ENCODE data around the gene THUMPD3. TPM values are rescaled to one million over a fixed set of nuclear protein-coding genes. Genes with fewer than 3 reads are reported as not detected.

THUMPD3 gene
- total RNA-seq, 2 experiments from 2014 or later = 74.2 to 78.0 TPM

GRCh38 chr3:9330166-9330703 is 32.6 kb upstream of the THUMPD3 start:
- no peak for ATAC-seq (ENCODE audit: poor library complexity)
- peaks cover 11% of the 10 kb centered on the region for H3K27me3 Mint-ChIP-seq

DNA sequence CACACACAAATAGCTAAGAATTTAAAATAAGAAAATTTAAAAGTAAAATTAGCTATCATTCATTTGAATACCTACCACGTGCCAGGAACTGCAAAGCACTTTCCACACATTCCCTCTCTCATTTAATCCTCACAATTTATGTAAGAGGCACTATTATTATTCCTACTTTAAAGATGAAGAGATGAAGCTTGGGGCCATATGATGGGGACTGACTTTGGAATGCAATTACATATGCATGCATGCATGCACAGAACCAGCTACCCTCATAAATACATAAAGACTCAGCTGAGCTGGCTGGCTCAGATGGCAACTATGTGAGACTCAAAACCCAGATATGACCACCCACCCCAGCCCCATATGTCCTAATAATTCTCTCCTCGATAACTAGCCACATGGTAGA is 31.7 kb upstream of the THUMPD3 start:
- TF ChIP-seq, protein P1, sequence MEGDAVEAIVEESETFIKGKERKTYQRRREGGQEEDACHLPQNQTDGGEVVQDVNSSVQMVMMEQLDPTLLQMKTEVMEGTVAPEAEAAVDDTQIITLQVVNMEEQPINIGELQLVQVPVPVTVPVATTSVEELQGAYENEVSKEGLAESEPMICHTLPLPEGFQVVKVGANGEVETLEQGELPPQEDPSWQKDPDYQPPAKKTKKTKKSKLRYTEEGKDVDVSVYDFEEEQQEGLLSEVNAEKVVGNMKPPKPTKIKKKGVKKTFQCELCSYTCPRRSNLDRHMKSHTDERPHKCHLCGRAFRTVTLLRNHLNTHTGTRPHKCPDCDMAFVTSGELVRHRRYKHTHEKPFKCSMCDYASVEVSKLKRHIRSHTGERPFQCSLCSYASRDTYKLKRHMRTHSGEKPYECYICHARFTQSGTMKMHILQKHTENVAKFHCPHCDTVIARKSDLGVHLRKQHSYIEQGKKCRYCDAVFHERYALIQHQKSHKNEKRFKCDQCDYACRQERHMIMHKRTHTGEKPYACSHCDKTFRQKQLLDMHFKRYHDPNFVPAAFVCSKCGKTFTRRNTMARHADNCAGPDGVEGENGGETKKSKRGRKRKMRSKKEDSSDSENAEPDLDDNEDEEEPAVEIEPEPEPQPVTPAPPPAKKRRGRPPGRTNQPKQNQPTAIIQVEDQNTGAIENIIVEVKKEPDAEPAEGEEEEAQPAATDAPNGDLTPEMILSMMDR (IDR thresholded peaks at IDR 0.05) = no peak
- Mint-ChIP-seq H3K4me3 (no peak overlapping the region), H3K27ac (no peak overlapping the region), H3K4me1 (ENCODE audit: low read depth) (no peaks in the 10 kb centered on the region), H3K36me3 (ENCODE audit: low read depth) (no peaks in the 10 kb centered on the region), H3K27me3 (peaks cover 11% of the 10 kb centered on the region), H3K9me3 (peaks cover 4% of the 10 kb centered on the region)
- Histone ChIP-seq H3K27me3 (ENCODE audit: control insufficient read depth in 1 of 2, insufficient read depth in 2 of 2, low read length in 2 of 2) (no peaks in the 10 kb centered on the region), H3K9me3 (ENCODE audit: control insufficient read depth in 1 of 2, insufficient read depth in 1 of 2, low read length in 2 of 2) (no peaks in the 10 kb centered on the region), H3K4me3 (ENCODE audit: low read length) (no peak overlapping the region), H3K36me3 (ENCODE audit: insufficient read depth, low read length) (no peaks in the 10 kb centered on the region), H3K27ac (ENCODE audit: low read depth in 1 of 2, low read length in 2 of 2) (no peak overlapping the region), H3K4me1 (ENCODE audit: insufficient read depth, low read length) (no peaks in the 10 kb centered on the region)
- CTCF ChIA-PET = no interaction called here
- POLR2A ChIA-PET = interaction anchor here (0.9 kb wide), 1 partner anchor 10 kb away, joined by 3 read pairs; no protein-coding TSS in a partner anchor
- DNase-seq (no peak), ATAC-seq (ENCODE audit: poor library complexity) (no peak)
- intact Hi-C loops (cut with DNase I, micrococcal nuclease) = no loop called here

More at GRCh38 chr3:9330166-9330703, 32.6 kb upstream of the THUMPD3 start:
- intact Hi-C loops (cut with DNase I, micrococcal nuclease) = no loop called here
- H3K4me3 ChIP-seq (ENCODE audit: low read length) = no peak overlapping the region
- H3K4me3 Mint-ChIP-seq = no peak overlapping the region
- H3K4me1 ChIP-seq (ENCODE audit: insufficient read depth, low read length) = no peaks in the 10 kb centered on the region
- H3K27ac ChIP-seq (ENCODE audit: low read depth in 1 of 2, low read length in 2 of 2) = no peak overlapping the region
- TF ChIP-seq, protein P1 (IDR thresholded peaks at IDR 0.05) = no peak
- H3K27me3 ChIP-seq (ENCODE audit: control insufficient read depth in 1 of 2, insufficient read depth in 2 of 2, low read length in 2 of 2) = no peaks in the 10 kb centered on the region
- DNase-seq = no peak
- H3K36me3 Mint-ChIP-seq (ENCODE audit: low read depth) = no peaks in the 10 kb centered on the region
- H3K27ac Mint-ChIP-seq = no peak overlapping the region
- H3K4me1 Mint-ChIP-seq (ENCODE audit: low read depth) = no peaks in the 10 kb centered on the region
- CTCF ChIA-PET = no interaction called here
- peaks cover 4% of the 10 kb centered on the region for H3K9me3 Mint-ChIP-seq
- POLR2A ChIA-PET = no interaction called here
- no peaks in the 10 kb centered on the region for H3K9me3 ChIP-seq (ENCODE audit: control insufficient read depth in 1 of 2, insufficient read depth in 1 of 2, low read length in 2 of 2)
- no peaks in the 10 kb centered on the region for H3K36me3 ChIP-seq (ENCODE audit: insufficient read depth, low read length)

DNA sequence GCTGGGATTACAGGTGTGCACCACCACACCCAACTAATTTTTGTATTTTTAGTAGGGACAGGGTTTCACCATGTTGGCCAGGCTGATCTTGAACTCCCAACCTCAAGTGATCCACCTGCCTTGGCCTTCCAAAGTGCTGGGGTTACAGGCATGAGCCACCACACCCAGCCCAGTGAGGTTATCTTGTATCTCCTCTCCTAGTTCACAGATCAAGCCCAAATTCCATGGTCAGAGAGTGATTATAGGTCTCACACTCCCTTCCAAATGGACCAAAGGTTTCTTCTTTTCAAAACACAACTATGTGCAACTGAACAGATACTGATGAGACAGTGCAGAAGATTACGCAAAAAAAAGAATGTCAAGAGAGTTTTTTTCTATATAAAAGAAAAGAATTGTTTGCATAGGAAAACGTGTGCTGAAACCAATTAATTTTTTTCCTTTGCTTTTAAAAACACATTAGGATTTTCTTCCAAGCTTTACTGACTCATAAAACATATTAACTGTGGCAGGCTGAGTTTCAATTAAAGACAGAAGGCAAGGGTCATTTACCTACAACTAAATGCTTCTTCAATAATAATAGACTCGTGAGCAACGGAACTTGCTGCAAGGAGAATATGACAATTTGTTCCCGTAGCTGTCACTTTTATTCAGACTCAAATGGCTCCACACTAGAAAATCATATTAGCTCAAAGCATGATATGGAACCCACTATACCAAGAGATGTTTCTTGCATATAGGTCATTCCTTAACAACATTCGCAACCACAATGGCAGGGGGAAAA is 30.4 kb upstream of the THUMPD3 start:
- Histone ChIP-seq H3K27me3 (ENCODE audit: control insufficient read depth in 1 of 2, insufficient read depth in 2 of 2, low read length in 2 of 2) (no peaks in the 10 kb centered on the region), H3K27ac (ENCODE audit: low read depth in 1 of 2, low read length in 2 of 2) (no peak overlapping the region), H3K36me3 (ENCODE audit: insufficient read depth, low read length) (no peaks in the 10 kb centered on the region), H3K4me3 (ENCODE audit: low read length) (no peak overlapping the region), H3K9me3 (ENCODE audit: control insufficient read depth in 1 of 2, insufficient read depth in 1 of 2, low read length in 2 of 2) (no peaks in the 10 kb centered on the region), H3K4me1 (ENCODE audit: insufficient read depth, low read length) (no peaks in the 10 kb centered on the region)
- Mint-ChIP-seq H3K27me3 (peaks cover 11% of the 10 kb centered on the region), H3K27ac (no peak overlapping the region), H3K9me3 (peaks cover 4% of the 10 kb centered on the region), H3K36me3 (ENCODE audit: low read depth) (no peaks in the 10 kb centered on the region), H3K4me1 (ENCODE audit: low read depth) (no peaks in the 10 kb centered on the region), H3K4me3 (no peak overlapping the region)
- DNase-seq (no peak), ATAC-seq (ENCODE audit: poor library complexity) (no peak)
- CTCF ChIA-PET = no interaction called here
- intact Hi-C loops (cut with DNase I, micrococcal nuclease) = no loop called here
- TF ChIP-seq, protein P1 (IDR thresholded peaks at IDR 0.05) = no peak
- POLR2A ChIA-PET = no interaction called here
